ENCODE data around the gene ATR.
"Not testable (repeated sequence)": the region's sequence is repeated elsewhere in the genome, so short reads cannot be mapped to it uniquely, and the experiment has no call there.

ATR gene

DNA sequence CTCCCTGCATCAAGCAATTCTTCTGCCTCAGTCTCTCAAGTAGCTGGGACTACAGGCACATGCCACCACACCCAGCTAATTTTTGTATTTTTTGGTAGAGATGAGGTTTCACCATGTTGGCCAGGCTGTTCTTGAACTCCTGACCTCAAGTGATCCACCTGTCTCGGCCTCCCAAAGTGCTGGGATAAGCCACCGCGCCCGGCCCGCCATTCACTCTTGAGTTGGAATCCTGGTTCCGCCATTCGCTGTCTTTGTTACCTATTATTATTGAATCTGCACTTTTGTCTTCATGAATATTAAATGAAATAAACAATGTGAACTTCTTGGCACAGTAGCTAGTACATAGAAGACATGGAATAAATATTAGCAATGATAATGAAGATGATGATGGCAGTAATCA is 13.7 kb upstream of the ATR start:
- DNase-seq, result not testable (repeated sequence)

DNA sequence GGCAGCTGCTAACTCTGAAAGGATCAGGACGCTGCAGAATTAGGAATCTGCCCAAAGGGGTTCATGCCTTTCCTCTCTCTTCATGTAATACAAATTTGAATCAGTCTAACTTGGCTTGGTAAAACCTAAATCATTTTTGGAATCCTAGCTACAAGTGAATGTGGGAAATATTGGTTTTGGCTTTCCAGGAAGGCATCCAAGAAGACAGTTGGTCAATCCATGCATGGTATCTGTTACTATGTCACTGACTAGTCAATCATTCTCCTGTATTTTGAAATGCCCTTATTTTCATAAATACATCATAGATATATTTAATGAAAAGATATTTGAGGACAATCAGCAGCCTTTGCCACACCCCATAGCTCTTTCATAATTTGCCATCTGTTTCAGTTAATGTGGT is 10.2 kb upstream of the ATR start:
- no peak for DNase-seq

DNA sequence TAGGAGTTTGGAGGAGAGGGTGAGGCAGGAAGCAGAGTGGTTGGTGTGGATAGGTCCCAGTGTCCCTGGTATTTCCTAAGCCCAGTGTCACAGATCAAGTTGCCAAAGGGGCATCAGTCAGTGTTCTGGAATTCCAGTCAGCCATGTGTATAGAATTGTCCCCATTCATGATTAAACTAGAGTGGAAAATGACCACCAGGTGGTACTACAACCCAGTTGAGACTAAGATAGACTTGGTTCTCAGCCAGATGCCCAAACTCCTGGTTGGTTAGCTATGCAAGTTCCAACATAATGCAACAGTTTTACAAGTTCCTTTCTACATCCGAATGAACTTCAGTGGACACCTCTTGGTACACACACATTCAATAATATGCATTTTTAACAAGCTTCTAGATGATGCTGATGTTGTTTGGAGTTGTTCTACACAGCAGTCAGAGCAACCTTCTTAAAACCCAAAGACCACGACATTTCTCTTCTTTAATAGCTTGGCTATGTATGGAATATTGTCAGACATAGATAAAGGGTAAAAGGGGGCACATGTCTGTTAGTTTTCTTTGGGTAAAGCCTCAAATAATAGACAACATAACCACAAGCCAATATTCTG is 8.4 kb upstream of the ATR start:
- peak; percentile 67 for DNase-seq

DNA sequence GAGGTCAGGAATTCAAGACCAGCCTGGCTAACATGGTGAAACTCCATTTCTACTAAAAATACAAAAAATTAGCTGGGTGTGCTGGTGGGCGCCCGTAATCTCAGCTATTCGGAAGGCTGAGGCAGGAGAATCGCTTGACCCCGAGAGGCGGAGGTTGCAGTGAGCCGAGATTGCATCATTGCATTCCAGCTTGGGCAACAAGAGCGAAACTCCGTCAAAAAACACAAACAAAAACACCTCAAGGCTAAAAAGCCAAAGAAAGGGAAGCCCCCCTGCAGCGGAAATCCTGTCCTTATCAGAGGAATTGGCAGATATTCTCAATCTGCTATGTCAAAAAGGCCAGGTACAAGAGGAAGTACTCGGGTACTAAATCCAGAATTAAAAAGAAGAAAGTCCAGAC is 2.5 kb upstream of the ATR start:
- DNase-seq, result not testable (repeated sequence)

DNA sequence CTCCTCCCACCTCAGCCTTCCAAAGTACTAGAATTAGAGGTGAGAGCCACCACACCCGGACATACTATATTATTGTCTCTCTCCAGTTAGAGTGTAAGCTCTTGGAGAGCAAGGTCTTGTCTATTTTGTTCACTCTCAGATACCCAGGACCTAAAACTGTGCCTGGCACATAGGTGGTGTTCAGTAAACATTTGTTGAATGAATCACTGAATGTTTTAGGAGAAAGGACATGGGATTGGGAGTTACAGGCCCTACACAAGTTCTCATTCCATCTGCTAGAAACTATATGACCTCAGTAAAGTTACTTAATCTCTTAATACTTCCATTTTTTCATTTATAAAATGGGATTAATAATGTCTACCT is 1.5 kb upstream of the ATR start:
- DNase-seq, result no peak

DNA sequence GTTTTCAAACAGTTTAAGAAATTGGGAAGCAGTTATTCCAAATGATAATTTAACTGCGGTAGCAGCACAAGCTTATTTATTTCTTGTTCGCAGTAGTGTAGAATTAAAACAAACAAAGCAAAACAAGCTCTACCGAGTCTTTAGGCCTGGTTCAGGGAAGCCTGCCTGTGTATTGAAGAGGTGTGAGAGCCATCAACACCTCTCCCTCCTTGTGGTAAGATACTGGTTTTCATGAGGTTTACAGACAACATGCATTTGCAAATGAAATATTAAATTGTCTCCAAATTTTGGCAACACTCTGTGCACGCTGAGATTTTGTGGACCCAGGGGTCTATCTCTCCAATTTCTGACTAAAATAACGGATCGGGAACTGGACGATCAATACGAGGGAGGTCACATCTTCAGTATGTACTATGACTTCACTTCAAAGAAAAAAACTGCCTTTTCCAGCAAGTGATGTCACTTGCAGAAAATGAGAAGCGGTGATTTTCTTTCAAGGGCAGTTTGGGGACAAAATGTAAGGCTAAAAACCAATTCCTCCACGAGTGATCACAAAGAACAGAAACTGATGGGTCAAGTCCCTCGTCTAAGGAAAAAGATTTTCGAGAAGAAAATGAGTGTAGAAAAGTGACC is 721 bp downstream of the ATR start:
- no peak for DNase-seq

DNA sequence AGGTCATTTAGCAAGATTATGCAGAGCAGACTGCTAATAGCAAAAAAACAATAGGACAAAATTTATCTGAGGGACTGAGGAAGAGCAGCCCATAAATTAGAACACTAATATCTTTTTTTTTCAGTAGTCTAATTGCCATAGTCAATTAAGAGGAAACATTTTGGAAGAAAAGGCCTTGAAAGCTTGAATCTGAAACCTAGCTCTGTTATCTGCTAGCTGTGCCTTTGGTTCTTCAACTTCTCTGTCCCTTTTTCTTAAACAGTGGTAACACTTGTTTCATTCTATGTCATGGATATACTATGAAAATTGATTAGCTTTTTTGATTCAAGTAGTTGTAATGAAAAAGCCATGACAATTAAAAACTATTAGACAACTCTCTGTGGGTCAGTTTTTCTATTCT is 1.7 kb downstream of the ATR start:
- no peak for DNase-seq

DNA sequence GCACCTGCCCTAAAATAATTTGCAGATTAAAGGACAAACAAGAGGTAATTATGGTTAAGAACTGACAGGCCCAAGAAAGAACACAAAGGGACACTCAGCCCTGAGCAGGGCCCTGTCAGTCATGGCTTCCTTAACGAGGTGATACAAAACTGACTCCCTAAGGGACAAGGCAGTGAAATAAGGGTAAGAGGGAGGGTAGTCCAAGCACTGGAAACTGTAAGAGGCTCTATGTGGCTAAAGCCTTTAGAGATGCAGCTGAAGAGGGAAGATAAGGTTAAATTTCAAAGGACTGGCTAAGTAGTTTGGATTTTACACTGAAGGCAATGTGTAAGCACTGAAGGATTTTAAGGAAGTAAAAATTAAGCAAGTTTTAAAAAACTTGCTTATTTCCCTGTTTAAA is 3.9 kb downstream of the ATR start:
- DNase-seq, result no peak

DNA sequence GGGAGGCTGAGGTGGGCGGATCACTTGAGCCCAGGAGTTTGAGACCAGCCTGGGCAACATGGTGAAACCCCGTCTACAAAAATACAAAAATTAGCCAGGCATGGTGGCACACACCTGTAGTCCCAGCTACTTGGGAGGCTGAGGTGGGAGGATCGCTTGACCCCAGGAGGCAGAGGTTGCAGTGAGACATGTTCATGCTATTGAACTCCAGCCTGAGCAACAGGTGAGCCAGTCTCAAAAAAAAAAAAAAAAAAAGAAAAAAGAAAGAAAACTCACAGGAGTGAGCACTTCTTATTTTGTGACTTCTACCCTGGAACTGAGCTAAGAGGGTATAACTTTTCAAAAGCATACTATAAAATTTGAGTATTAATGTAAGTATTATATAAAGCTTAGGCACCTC is 4.3 kb downstream of the ATR start:
- not testable (repeated sequence) for DNase-seq

DNA sequence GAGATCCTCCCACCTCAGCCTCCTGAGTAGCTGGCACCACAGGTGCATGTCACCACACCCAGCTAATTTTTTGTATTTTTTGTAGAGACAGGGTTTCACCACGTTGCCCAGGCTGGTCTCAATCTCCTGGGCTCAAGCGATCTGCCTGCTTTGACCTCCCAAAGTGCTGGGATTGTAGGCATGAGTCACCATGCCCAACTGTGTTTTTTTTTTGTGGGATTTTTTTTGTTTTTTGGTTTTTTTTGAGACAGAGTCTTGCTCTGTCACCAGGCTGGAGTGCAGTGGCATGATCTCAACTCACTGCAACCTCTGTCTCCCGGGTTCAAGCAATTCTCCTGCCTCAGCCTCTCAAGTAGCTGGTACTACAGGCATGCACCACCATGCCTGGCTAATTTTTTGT is 9.1 kb downstream of the ATR start:
- DNase-seq, result not testable (repeated sequence)

DNA sequence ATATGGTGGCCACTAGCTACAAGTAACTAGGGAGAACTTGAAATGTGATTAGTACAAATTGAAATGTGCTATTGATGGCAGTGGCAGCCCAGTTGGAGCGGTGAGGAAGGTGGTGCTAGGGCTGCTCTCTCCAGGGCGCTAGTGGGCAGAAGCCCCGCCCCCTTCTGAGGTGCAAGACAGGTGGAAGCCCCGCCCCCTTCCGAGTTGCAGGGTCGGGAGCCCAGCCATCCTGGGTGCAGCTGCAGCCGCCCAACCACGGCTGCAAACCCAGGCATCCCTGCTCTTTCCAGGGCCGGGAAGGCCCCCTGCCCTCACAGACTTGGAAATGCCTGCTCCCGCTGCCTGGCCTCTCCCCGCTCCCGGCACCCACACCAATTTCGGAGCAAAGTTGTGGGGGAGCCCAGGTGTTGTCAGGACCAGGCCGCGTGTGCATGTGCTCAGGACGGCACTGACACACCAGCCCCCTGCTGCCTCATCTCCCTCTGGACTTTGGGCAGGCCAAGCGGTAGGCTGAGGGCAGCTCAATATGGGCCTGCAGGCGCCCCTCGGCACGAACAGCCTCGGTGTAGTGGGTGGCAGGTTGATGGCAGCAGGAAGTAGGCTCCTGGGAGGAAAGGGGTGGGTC is 10.0 kb downstream of the ATR start:
- no peak for DNase-seq

DNA sequence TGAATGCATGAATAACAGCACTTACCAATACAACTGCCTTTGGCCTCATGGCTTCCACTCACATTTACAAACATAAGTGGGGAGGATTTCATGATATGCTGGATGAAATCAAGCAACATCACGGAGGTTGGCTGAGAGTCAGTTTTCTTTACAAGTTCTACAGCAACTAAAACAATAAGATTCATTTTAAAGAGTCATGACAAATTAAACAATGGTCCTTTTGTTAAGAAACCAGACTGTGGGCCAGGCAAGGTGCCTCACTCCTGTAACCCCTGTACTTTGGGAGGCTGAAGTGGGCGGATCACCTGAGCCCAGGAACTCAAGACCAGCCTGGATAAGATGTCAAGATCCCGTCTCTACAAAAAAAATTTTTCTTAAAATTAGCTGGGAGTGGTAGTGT is 12.4 kb downstream of the ATR start:
- no peak for DNase-seq

DNA sequence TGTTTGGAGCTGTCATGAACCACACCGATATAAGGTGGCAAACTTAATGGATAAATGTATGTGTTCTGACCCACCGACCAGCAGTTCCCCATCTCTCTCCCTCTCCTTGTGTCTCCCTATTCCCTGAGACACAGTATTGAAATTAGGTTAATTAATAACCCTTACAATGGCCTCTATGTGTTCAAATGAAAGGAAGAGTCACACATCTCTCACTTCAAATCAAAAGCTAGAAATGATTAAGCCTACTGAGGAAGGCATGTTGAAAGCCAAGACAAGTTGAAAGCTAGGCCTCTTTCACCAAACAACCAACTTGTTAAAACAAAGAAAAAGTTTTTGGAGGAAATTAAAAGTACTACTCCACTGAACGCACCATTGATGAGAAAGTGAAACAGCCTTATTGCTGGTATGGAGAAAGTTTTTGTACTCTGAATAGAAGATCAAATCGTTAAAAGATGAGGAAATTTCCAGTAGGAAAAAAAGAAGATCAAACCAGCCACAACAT is 15.0 kb downstream of the ATR start:
- DNase-seq, result no peak

DNA sequence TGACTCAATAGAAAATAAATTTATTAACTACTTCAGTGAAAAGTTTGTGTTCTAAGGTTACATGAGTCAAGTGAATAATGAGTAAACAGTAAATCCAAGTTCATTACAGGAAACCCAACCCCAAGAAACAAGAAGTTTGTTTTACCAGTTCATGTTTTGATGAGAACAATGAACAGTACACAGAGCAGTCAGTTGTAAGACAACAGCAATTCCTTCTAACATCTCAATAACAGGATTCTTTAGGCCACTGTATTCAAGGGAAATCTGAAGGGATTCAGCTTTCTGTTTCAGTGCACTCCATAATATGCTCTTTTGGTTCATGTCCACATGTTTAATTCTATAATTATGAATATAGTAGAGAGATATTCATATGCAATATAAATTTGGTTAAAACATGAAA is 18.4 kb downstream of the ATR start:
- no peak for DNase-seq

DNA sequence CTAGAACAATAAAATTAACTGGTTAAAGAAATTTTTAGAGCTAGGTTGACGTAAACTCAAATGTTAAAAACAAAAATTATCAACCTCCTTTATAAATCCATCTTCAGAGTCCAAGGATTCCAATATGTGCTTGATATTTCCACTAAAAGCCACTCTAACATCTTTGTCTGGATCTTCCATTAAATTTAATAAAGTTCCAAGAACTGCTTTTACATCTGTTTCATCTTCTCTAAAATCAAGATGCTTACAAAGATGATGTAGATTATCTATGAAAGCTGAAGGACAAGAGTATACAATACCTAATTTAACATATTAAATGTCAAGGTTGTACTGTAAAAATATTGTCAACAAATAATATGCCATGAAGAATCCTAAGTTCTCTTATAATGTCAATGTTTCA is 24.8 kb downstream of the ATR start:
- DNase-seq, result no peak

DNA sequence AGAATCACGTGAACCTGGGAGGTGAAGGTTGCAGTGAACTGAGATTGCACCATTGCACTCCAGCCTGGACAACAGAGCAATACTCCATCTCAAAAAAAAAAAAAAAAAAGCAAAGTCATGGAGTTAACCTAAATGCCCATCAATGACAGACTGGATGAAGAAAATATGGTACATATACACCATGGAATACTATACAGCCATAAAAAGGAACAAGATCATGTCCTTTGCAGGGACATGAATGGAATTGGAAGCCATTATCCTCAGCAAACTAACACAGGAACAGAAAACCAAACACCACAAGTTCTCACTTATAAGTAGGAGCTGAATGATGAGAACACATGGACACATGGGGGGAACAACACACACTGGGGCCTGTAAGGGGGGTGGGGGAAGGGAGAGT is 26.0 kb downstream of the ATR start:
- not testable (repeated sequence) for DNase-seq

DNA sequence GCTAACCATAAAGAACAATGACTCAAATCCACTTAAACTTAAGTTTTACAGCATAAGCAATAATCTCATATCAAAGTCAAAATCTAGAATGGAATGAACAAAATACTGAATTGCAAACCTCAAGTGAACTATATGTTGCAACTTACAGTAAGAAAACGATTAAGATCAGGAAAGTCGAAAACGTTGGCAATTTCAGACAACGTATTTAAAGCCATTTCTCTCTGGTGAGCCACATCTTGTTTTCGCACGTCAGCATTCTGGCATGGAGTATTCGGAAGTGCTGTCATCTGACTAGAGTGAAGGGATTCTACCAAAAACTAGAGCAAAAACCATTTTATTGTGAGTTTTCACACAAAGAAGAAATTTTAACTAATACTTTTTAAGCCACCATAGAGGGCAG is 28.5 kb downstream of the ATR start:
- no peak for DNase-seq

DNA sequence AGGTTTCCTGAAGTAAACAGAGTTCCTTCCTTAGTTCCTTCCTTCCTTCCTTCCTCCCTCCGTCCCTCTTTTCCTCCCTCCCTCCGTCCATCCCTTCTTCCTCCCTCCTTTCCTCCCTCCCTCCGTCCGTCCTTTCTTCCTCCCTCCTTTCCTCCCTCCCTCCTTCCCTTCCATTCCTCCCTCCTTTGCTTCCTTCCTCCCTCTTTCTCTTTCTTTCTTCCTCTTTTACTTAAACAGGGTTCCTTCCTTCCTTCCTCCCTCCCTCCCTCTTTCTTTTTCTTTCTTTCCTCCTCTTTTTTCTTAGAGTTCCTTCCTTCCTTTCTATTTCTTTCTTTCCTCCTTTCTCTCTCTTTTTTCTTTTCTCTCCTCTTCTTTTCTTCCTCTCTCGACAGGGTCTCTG is 35.2 kb downstream of the ATR start:
- no peak for DNase-seq

DNA sequence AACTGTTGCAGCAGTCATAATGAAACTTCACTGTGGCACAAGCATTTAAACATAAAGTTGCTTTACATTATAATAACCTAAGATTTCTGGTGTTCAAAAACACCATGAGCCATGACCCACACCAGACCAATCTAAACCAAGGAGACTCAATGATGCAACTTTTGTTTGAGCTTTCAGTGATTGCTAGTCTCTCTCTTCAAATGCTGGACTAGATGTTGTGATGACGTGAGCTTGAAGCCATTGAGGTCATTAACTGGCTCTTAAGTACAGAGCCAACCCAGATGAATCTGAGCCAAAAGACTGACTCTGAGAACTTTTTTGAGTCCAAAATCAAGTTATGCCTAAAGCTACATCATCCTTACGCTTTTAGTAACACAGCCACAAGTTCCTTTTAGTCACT is 36.5 kb downstream of the ATR start:
- DNase-seq, result no peak

DNA sequence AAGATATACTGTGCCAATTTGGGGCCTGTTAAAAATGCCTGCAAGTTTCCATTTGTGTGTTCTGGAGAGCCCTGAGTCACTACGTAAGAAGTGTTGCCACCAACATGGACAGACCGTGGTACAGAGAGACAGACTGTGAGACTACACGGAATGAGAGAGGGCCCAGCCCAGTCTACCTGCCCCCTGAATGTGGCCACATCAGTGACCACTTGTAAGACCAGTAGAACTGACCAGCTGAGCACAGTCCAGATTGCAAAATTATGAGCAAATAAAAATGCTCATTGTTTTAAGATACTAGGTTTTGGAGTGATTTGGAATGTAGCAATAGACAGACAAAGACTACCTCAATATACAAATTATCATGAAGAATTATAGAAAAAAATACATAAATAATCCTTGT is 42.0 kb downstream of the ATR start:
- DNase-seq, result no peak

DNA sequence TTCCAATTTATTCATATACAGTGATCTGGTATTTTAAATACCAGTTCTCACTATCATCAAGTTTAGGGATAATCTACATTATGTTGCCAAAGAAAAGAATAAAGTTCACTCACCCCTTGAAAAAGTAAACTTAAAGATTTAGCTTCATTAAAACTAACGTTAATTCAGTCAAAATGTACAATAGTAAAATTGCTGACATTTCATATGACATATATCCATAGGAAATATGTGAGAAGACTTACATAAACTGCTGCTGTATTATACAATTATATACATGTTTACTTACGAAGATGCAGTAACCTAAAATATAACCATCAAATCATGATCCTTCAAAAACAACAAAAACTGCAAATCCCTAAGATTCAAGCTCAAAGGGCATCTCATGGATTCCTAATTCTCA is 44.0 kb downstream of the ATR start:
- no peak for DNase-seq

DNA sequence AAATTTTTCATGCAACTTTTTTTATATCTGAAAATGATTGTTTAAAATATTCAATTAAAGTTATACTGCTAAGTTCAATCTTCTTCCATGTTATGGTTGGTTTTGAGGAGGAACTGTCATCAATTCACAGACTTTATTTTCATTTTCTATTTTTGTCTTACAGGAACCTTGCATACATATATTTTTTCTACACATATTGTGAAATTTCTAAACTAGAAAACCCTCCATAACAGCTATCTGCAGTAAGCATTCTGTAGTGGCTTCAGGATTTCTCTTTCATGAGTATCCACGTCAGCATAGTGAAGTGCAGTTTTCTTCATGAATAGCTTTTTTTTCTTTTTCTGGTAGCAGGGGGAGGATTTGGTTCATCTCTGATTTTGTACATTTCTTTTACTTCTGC is 48.2 kb downstream of the ATR start:
- no peak for DNase-seq

DNA sequence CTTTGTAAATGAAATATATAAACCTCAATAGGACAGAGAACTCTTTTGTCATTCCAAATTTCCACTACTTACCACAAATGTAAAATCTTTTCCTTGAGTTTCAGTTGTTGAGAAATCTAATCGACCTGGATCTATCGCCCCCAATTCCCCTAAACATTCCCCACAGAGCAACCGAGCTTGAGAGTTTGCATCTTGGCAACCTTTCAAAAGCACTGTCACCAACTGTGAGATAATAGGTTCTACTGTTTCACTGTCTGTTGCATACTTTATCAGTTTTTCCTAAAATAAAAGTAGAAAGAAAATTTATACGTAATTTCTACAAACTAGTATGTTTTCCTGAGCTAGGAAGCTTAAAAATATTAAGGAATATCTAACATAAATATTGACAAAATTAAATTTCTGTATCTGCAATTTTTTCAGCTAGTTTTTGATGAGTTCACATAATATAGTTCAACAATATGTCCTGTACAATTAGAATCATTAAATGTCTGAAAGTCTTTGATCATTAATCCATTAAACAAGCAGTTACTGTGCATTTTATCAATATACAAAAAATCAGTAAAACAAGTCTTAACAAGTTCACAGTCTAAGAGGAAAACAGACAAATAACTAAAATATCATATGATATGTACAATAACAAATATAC is 54.5 kb downstream of the ATR start:
- peak; percentile 5 for DNase-seq

DNA sequence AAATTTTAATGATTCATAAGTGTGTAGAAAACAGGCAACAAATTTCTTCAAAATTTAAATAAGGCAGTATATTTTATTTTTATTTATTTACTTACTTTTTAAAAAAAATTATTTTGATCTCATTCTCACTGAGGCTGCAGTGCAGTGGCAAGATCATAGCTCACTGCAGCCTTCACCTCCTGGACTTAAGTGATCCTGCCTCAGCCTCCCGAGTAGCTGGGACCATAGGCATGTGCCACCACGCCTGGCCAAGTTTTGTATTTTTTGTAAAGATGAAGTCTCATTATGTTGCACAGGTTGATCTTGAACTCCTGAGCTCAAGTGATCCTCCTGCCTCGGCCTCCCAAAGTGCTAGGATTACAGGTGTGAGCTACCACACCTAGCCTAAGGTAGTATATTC is 69.5 kb downstream of the ATR start:
- DNase-seq, result no peak

All from NCI-H1105 (cell line).